ENCODE measurements around the gene KCNH5. TPM values are rescaled to one million over a fixed set of nuclear protein-coding genes. Genes with fewer than 3 reads are reported as not detected.
A peak's percentile ranks its signal among the peaks of the same experiment; 100 is the strongest.

KCNH5 gene
- total RNA-seq, 1 donor from 2014 or later, result 0.44 TPM

DNA sequence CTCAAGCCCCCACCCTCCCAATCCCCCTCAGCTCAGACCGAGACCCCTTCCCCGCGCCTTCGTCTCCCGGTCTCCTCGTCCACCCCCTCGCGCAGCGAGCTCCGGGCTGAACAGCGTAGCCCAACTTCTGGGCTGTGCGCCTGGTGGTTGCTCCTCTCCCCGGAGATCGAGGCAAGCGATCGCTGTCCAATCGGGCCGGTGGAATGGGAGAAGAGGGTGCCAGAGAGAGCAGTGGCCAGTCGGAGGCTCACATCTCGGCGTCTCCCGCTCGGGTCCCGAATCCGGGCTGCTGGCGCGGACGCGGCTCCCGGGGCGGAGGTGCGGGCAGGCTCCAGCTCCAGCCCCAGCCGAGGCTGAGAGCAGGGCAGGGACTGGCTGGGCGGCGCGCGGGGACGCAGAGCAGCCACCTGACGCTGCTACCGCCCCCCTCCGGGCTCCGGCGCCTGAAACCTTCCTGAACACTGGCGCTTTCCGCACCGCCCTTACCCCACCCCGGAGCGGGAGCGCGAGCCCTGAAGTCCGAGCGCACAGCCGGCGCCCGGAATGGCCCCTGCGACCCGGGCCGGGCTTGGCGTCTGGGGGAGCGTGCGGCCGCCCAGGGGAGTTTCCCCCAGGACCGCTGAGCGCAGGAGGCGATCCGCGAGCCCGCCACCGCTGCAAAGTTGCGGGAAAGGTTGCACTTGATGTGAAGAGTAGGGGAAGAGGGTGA, 508 bp upstream of the KCNH5 start:
- Mint-ChIP-seq H3K9me3 (no peaks in the 10 kb centered on the region), H3K27me3 (ENCODE audit: low read depth) (peaks cover 48% of the 10 kb centered on the region), H3K36me3 (ENCODE audit: low read depth) (no peaks in the 10 kb centered on the region), H3K4me1 (peaks cover 17% of the 10 kb centered on the region), H3K4me3 (peak overlapping the region; percentile 85), H3K27ac (ENCODE audit: unreplicated experiment) (no peak overlapping the region)
- TF ChIP-seq, protein P1, sequence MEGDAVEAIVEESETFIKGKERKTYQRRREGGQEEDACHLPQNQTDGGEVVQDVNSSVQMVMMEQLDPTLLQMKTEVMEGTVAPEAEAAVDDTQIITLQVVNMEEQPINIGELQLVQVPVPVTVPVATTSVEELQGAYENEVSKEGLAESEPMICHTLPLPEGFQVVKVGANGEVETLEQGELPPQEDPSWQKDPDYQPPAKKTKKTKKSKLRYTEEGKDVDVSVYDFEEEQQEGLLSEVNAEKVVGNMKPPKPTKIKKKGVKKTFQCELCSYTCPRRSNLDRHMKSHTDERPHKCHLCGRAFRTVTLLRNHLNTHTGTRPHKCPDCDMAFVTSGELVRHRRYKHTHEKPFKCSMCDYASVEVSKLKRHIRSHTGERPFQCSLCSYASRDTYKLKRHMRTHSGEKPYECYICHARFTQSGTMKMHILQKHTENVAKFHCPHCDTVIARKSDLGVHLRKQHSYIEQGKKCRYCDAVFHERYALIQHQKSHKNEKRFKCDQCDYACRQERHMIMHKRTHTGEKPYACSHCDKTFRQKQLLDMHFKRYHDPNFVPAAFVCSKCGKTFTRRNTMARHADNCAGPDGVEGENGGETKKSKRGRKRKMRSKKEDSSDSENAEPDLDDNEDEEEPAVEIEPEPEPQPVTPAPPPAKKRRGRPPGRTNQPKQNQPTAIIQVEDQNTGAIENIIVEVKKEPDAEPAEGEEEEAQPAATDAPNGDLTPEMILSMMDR (conservative IDR thresholded peaks at IDR 0.05), result no peak
- DNase-seq (ENCODE audit: low read depth, low spot score), result peak; percentile 73

- TF ChIP-seq, protein P1 (conservative IDR thresholded peaks at IDR 0.05), result peak; percentile 71
- Mint-ChIP-seq H3K27me3 (ENCODE audit: low read depth) (peaks cover 59% of the 10 kb centered on the region), H3K4me3 (no peak overlapping the region), H3K9me3 (no peaks in the 10 kb centered on the region), H3K27ac (ENCODE audit: unreplicated experiment) (no peak overlapping the region), H3K4me1 (peaks cover 5% of the 10 kb centered on the region), H3K36me3 (ENCODE audit: low read depth) (no peaks in the 10 kb centered on the region)
- no peak for DNase-seq (ENCODE audit: low read depth, low spot score)
These were observed 5.4 kb downstream of the KCNH5 start for GRCh38 chr14:63039866-63040265.

DNA sequence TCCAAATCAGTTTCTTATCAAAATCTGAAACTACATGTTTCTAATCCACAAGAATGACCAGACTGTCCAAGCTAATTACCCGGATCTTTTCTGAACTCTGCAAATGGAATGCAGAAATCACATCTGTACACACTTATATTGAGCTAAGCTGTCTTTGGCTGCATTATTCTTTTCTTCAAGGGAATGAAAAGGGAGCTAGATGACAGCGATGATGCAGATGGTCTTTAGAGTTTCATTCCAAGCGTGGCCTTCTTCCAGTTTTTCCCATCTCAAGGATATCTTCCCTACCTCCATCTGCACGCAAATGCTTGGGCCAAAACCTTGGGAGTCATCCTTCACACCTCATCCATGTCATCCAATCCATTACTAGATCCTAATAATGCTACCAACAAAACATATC, 12.6 kb downstream of the KCNH5 start:
- H3K4me3 Mint-ChIP-seq, result no peak overlapping the region
- no peak overlapping the region for H3K27ac Mint-ChIP-seq (ENCODE audit: unreplicated experiment)
- H3K27me3 Mint-ChIP-seq (ENCODE audit: low read depth), result peaks cover 13% of the 10 kb centered on the region
- no peaks in the 10 kb centered on the region for H3K36me3 Mint-ChIP-seq (ENCODE audit: low read depth)
- DNase-seq (ENCODE audit: low read depth, low spot score), result no peak
- H3K4me1 Mint-ChIP-seq, result no peaks in the 10 kb centered on the region
- TF ChIP-seq, protein P1 (conservative IDR thresholded peaks at IDR 0.05), result no peak
- H3K9me3 Mint-ChIP-seq, result no peaks in the 10 kb centered on the region

GRCh38 chr14:63032076-63032475, 13.2 kb downstream of the KCNH5 start:
- TF ChIP-seq, protein P1 (conservative IDR thresholded peaks at IDR 0.05), result no peak
- Mint-ChIP-seq H3K27me3 (ENCODE audit: low read depth) (peaks cover 7% of the 10 kb centered on the region), H3K4me1 (no peaks in the 10 kb centered on the region), H3K36me3 (ENCODE audit: low read depth) (no peaks in the 10 kb centered on the region), H3K9me3 (no peaks in the 10 kb centered on the region), H3K4me3 (no peak overlapping the region), H3K27ac (ENCODE audit: unreplicated experiment) (no peak overlapping the region)
- no peak for DNase-seq (ENCODE audit: low read depth, low spot score)

DNA sequence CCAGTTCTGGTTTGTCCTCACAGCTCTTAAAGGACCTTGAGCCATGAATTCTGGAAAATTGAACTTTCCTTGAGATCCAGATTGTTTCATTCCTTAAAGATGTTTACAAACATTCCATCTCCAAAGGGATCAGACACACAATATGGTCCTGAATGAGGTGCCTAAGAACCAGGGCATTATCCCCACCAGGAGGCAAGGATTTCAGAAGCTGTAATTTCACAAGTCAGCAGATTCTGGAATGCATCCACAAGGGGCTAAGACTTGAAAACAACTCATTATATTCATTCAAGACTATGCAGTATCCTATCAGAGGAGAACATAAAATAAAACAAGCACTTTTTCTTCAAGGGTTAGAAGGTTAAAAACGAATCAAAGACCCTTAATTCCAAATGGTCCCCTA, 15.1 kb downstream of the KCNH5 start:
- Mint-ChIP-seq H3K4me3 (no peak overlapping the region), H3K4me1 (no peaks in the 10 kb centered on the region), H3K36me3 (ENCODE audit: low read depth) (no peaks in the 10 kb centered on the region), H3K27ac (ENCODE audit: unreplicated experiment) (no peak overlapping the region), H3K27me3 (ENCODE audit: low read depth) (peaks cover 7% of the 10 kb centered on the region), H3K9me3 (no peaks in the 10 kb centered on the region)
- DNase-seq (ENCODE audit: low read depth, low spot score), result no peak
- TF ChIP-seq, protein P1 (conservative IDR thresholded peaks at IDR 0.05), result no peak

All from neural crest cell (in vitro differentiated cells).